ENCODE measurements around the gene TBRG1. TPM values are rescaled to one million over a fixed set of nuclear protein-coding genes. Genes with fewer than 3 reads are reported as not detected.

The TBRG1 gene
- total RNA-seq, 1 donor from 2014 or later, result 20.7 TPM

DNA sequence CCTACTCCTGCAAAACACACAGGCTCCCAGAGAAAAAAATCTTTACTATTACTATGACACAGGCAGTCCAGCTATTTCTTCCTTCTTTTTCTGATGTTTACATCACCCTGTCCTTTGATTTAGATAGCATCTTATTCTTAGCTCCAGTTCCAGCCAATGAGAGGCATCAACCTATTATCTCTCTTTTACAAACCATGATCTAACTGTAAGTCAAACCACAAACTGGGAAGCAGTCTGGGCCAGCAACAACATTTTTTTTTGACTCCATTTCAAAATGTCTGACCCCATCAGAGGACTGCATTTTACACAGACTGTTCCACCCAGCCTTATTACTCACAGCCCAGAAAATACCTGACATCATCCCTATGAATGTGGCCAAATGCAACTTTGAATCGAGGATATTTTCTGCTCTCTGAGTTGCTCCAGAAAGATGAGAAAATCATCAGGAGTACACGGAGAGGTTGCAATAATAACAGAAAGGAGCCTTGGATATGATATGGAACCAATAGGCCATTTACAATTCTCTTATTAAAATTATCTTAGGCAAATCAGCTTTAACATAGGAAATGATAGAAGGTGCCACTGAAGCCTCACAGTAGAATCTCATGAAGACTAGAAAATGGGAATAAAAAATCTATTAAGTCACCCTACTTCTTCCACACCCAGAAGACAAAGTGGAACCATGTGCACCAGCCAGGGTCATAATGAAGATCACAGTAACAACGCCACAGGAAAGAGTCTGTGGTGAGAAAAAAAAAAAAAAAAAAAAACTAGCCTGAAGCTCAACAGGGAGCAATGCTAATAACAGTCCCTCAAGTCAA lies 21.2 kb downstream of the TBRG1 start:
- no peak overlapping the region for H3K27ac Mint-ChIP-seq
- Histone ChIP-seq H3K36me3 (no peaks in the 10 kb centered on the region), H3K4me1 (peaks cover 3% of the 10 kb centered on the region), H3K27ac (no peak overlapping the region), H3K4me2 (no peak overlapping the region), H4K20me1 (ENCODE audit: low read depth) (no peaks in the 10 kb centered on the region), H3K9me3 (ENCODE audit: low read depth) (no peaks in the 10 kb centered on the region), H3K4me3 (no peak overlapping the region), H3K79me2 (ENCODE audit: low read depth) (no peaks in the 10 kb centered on the region), H2AFZ (replicated peaks) (no peak overlapping the region), H3K9ac (no peak overlapping the region), H3F3A (ENCODE audit: low read depth) (no peaks in the 10 kb centered on the region), H3K27me3 (no peaks in the 10 kb centered on the region)
- peaks cover 2% of the 10 kb centered on the region for H3K36me3 Mint-ChIP-seq
- no peak for TF ChIP-seq CTCF (IDR thresholded peaks at IDR 0.05)
- TF ChIP-seq EZH2phosphoT487 (IDR thresholded peaks at IDR 0.05), result no peak
- TF ChIP-seq EZH2 (IDR thresholded peaks at IDR 0.05), result no peak
- H3K27me3 Mint-ChIP-seq (ENCODE audit: insufficient read depth, low read depth), result no peaks in the 10 kb centered on the region
- no peak for DNase-seq (ENCODE audit: low spot score)
- no peak overlapping the region for H3K4me3 Mint-ChIP-seq
- H3K4me1 Mint-ChIP-seq, result peaks cover 7% of the 10 kb centered on the region
- H3K9me3 Mint-ChIP-seq, result no peaks in the 10 kb centered on the region

DNA sequence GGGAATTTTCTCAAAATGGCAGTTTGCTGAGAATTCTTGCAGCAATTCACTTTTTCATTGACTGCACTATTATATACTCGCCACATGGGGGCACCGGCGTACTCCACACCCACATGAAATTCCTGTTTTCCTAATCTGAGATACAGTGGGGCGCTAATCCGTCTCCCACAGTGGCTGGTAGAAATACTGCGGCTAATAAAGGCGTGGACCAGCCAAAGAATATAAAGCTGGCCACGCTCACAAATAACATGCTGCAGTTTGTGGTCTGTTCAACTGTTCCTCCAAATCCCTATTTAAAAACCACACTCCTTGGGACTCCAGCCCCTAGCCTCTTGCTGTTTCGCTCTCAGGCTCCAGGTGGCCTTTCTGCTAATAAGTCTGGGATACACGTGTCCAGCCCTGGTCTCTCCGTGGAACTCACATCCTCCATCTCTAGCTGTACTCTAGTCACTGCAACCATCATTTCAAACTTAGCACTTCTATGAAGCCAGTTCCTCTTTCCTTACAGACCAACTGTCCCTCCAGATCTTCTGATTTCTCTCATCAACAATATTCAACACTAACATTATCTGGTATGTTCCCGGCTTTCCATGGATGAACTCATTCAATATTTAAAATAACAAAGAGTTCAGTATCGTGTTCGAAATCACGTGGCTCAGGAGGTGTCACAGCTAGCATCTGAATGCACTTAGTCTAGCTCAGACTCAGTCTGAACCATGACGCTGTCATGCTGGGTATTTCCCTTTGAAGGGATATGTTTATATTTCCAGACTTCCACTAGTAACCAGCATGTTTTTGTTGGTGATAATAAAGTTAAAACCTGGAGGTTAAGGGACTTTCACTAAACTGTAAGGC lies 22.0 kb downstream of the TBRG1 start:
- Histone ChIP-seq H3K27ac (no peak overlapping the region), H3K9me3 (ENCODE audit: low read depth) (no peaks in the 10 kb centered on the region), H3K4me2 (no peak overlapping the region), H3K4me3 (no peak overlapping the region), H3F3A (ENCODE audit: low read depth) (no peaks in the 10 kb centered on the region), H4K20me1 (ENCODE audit: low read depth) (no peaks in the 10 kb centered on the region), H2AFZ (replicated peaks) (peak overlapping the region; percentile 55), H3K79me2 (ENCODE audit: low read depth) (no peaks in the 10 kb centered on the region), H3K9ac (no peak overlapping the region), H3K36me3 (no peaks in the 10 kb centered on the region), H3K4me1 (peaks cover 3% of the 10 kb centered on the region), H3K27me3 (no peaks in the 10 kb centered on the region)
- Mint-ChIP-seq H3K27ac (peak overlapping the region; percentile 16), H3K36me3 (peaks cover 2% of the 10 kb centered on the region), H3K4me3 (peak overlapping the region; percentile 28), H3K4me1 (peaks cover 9% of the 10 kb centered on the region), H3K9me3 (no peaks in the 10 kb centered on the region), H3K27me3 (ENCODE audit: insufficient read depth, low read depth) (no peaks in the 10 kb centered on the region)
- DNase-seq (ENCODE audit: low spot score), result peak; percentile 85
- TF ChIP-seq EZH2phosphoT487 (IDR thresholded peaks at IDR 0.05), result no peak
- no peak for TF ChIP-seq EZH2 (IDR thresholded peaks at IDR 0.05)
- peak; percentile 86 for TF ChIP-seq CTCF (IDR thresholded peaks at IDR 0.05)

- H2AFZ ChIP-seq (replicated peaks), result no peak overlapping the region
- no peaks in the 10 kb centered on the region for H3F3A ChIP-seq (ENCODE audit: low read depth)
- H3K4me1 ChIP-seq, result peaks cover 3% of the 10 kb centered on the region
- no peak for TF ChIP-seq EZH2 (IDR thresholded peaks at IDR 0.05)
- TF ChIP-seq EZH2phosphoT487 (IDR thresholded peaks at IDR 0.05), result no peak
- no peak for TF ChIP-seq CTCF (IDR thresholded peaks at IDR 0.05)
- Mint-ChIP-seq H3K4me1 (peaks cover 9% of the 10 kb centered on the region), H3K4me3 (no peak overlapping the region), H3K27ac (no peak overlapping the region), H3K36me3 (peaks cover 3% of the 10 kb centered on the region), H3K27me3 (ENCODE audit: insufficient read depth, low read depth) (no peaks in the 10 kb centered on the region), H3K9me3 (no peaks in the 10 kb centered on the region)
- H3K9me3 ChIP-seq (ENCODE audit: low read depth), result no peaks in the 10 kb centered on the region
- H3K36me3 ChIP-seq, result no peaks in the 10 kb centered on the region
- H4K20me1 ChIP-seq (ENCODE audit: low read depth), result no peaks in the 10 kb centered on the region
- H3K4me3 ChIP-seq, result no peak overlapping the region
- no peak overlapping the region for H3K4me2 ChIP-seq
- no peaks in the 10 kb centered on the region for H3K27me3 ChIP-seq
- no peak overlapping the region for H3K27ac ChIP-seq
- H3K79me2 ChIP-seq (ENCODE audit: low read depth), result no peaks in the 10 kb centered on the region
- DNase-seq (ENCODE audit: low spot score), result no peak
- no peak overlapping the region for H3K9ac ChIP-seq
Observed at GRCh38 chr11:124646148-124646547, 23.5 kb downstream of the TBRG1 start.

All from neural progenitor cell (in vitro differentiated cells).